Erythroblast (primary cell): ENCODE data around the gene ETV5.

Experiments used
- DNase-seq, 2 experiments: peaks; one replicate each; lab custom pipeline; 2025; lab: John Stamatoyannopoulos, UW
- GATA1 ChIP-seq: IDR thresholded peaks from 2 replicates; pipeline ENCODE4 v1.6.1; 2011; ENCODE audit warnings: low read depth, mild to moderate bottlenecking, control low read depth, low read length, moderate library complexity
- POLR2A ChIP-seq: IDR thresholded peaks from 2 replicates; pipeline ENCODE4 v1.6.1; 2011; ENCODE audit warnings: mild to moderate bottlenecking, low read length

Gene ETV5

DNA sequence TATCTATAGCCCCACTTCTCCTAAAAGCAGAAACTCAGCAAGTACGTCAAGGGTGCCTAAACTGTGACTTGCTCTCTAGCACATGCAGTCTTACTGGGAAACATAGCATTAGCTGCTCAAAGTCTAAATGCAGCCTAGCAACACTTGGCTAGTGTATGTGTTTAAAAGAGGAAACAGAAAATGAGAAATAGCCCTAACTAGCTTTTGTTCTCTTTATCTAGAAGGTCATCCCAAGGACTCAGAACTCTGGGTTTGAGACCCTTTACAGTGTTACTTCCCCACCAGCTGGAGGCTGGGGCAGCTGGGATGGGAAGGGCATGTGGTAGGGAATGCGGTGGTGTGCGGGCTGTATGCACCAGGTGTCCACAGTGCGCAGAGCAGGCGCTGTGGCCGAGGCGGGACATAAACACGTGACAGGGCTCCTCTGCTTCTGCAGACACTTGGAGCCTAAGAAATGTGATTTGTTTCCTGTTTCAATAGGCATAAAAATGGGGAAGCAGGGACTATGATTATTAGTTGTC is 13.3 kb downstream of the ETV5 start:
- DNase-seq: no peak
- no peak for TF ChIP-seq POLR2A
- TF ChIP-seq GATA1: no peak

GRCh38 chr3:186094696-186095425 is 14.0 kb downstream of the ETV5 start:
- DNase-seq: no peak
- TF ChIP-seq POLR2A (no peak), GATA1 (no peak)

DNA sequence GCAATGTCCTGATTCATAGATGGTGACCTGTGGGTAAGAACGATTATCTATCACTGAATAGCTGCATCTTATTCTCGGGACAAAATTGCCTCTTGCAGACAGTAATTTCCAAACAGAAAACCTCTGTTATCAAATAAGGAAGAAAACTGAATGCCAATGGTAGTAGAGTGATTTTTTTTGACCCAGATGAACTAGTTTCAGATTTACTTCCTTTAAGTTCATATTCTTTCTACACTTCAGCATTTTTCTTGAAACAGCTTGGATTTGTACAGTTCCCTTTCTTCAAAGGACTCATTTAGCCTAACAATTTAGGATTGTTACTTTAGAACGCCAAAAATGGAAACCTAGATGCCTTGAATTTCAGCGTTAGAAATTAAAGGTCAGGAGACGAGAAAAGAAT is 14.6 kb downstream of the ETV5 start:
- TF ChIP-seq GATA1 (no peak), POLR2A (no peak)
- DNase-seq: no peak

GRCh38 chr3:186093271-186093900 is 15.5 kb downstream of the ETV5 start:
- DNase-seq: no peak
- TF ChIP-seq GATA1: no peak

DNA sequence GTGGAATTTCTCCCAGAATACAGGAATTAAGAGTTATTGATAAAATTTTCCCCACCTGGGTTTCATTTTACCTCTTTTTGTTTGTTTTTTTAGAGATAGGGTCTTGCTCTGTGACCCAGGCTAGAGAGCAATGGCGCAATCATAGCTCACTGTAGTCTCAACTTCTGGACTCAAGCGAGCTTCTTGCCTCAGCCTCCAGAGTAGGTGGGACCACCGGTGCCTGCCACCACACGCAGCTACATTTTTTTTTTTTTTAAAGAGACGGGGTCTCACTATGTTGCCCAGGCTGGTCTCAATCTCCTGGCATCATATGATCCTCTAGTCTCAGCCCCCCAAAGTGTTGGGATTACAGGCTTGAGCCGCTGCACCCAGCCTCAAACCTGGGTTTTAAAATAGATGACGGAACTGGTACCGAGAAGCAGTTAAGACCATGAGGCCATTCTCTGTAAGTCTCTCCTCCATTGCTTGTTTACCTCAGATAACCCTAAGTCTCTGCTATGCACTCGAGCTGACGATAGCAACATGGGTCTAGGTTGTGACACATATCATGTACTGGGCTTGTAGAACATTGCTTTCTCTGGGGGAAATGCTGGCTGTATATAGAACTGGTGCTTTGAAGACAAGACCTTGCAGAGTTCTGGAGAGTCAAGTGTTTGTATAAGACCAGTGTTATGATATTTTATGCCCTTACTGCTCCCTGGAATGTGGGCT is 16.4 kb downstream of the ETV5 start:
- no peak for TF ChIP-seq POLR2A
- TF ChIP-seq GATA1: no peak
- no peak for DNase-seq

DNA sequence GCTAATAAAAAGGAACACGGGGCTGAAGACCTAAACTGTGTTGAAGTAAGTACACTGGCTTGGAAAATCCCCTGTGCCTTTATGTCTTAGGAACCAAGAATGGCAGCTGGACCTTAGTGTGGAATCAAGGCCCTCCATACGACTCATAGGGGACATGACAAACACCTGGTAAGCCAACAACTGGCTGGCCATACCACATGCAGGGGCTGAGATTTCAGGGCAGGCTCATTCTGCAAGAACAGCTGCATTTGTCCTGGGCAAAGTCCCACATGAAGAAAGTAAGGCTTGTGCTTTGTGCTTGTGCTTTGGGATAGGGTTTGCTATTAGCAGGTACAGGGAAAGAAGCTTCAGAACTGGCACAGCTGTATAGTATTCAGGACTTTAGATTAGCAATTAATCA is 18.0 kb downstream of the ETV5 start:
- TF ChIP-seq GATA1 (no peak), POLR2A (no peak)

GRCh38 chr3:186088335-186088734 is 20.6 kb downstream of the ETV5 start:
- TF ChIP-seq GATA1 (no peak), POLR2A (no peak)
- no peak for DNase-seq

More for the DNA sequence above, 18.0 kb downstream of the ETV5 start:
- DNase-seq: no peak

GRCh38 chr3:186084264-186084663 is 24.6 kb downstream of the ETV5 start:
- TF ChIP-seq GATA1 (no peak), POLR2A (no peak)
- DNase-seq: no peak

DNA sequence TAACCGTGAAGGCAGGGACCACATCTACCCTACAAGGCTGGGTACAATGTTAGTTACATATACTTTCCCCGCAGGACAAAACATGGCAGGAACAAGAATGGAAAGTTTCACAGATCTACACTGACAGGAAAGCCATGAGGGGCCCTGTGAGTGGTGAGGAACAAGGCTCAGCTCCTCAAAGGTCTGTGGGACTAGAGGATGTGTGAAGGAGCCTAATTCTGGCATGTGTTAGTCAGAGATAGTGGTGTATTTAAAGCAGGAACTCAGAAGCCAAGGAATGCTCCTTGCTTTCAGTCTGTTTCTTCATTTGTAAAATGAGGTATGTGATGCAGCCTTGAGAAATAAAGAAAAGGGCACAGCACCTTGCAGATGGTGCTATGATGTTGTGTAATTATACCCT is 25.1 kb downstream of the ETV5 start:
- TF ChIP-seq POLR2A (no peak), GATA1 (no peak)
- DNase-seq: no peak

DNA sequence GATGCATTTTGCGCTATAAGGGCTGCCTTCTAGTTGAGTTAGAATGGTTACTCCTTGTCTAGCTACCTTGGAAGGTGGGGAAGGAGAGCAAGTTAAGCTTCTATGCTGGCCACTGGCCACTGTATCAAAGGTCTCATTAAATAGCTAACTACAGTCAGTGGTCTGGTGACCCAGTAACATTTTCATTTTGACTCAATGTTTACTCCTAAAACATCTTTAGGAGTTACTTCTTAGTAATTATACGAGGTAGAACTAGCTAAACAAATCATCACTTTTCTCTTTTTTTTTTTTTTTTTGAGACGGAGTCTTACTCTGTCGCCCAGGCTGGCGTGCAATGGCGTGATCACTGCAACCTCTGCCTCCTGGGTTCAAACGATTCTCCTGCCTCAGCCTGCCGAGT is 26.7 kb downstream of the ETV5 start:
- no peak for TF ChIP-seq POLR2A
- no peak for TF ChIP-seq GATA1
- no peak for DNase-seq

DNA sequence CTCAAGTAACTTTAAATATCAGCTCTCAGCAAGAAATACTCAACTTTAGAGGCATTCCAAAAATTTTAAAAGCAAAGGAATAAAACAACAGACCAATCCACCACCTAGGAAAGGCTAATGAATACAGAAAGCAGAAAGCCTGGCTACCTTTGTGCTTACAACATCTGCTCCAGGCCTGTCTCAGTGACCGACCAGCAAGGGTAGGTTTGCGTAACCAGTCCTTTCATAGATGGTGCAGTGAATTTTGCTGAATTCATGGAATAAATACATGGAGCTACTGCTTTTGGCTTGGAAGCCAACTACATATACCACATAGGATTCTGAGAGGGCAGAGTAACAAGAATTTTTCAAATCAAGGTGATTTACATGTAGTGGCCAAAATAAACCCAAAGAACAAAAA is 27.2 kb downstream of the ETV5 start:
- DNase-seq: no peak
- TF ChIP-seq POLR2A (no peak), GATA1 (no peak)

GRCh38 chr3:186080849-186081438 is 27.9 kb downstream of the ETV5 start:
- TF ChIP-seq GATA1 (no peak), POLR2A (no peak)
- no peak for DNase-seq

DNA sequence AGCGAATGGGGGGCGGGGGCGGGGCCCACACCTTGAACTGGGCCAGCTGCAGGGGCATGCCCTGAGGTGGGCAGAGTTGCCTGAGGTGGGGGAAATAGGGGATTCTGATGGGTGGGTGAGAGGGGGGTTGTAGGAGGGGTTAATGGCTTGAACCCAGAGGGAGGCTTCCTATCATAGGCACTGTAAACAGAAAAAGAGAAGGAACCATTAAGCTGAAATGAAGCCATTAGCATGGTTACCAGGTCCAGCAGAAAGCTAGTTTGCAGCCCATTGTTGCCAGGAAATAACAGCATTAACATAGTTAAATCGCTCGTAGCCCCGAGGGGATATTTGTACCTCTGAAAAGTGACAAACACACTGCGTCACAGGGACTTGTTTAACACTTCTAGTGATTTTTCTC is 29.0 kb downstream of the ETV5 start:
- no peak for DNase-seq

More for the DNA sequence above, 29.0 kb downstream of the ETV5 start:
- no peak for TF ChIP-seq GATA1
- TF ChIP-seq POLR2A: no peak
